AG04450 (cell line): Measurements from ENCODE around the gene AUTS2. TPM values are rescaled to one million over a fixed set of nuclear protein-coding genes. Genes with fewer than 3 reads are reported as not detected.

Source experiments
- CTCF ChIA-PET: fragments of 300-600, 350-600 bp; formaldehyde crosslinking; extraction: SDS; loops from one replicate; lab custom pipeline; 2022; ENCODE audit warnings: antibody characterized with exemption, inconsistent platforms; lab: Charles Lee
- POLR2A ChIA-PET: fragments of 350-600 bp; formaldehyde crosslinking; extraction: SDS; loops from one replicate; lab custom pipeline; 2021; ENCODE audit warnings: antibody characterized with exemption, inconsistent platforms; lab: Yijun Ruan, JAX
- DNase-seq: peaks from one replicate; pipeline ENCODE4 v3.0.0-alpha.2; 2011; ENCODE audit warnings: low read depth, low spot score
- H3K27ac ChIP-seq: one replicate; pipeline ENCODE4 v1.5.1; 2012; ENCODE audit warnings: low read depth, low read length, control low read depth
- H3K27me3 ChIP-seq: one replicate; pipeline ENCODE4 v1.6.0; 2012; ENCODE audit warnings: low read length; ENCODE audit not compliant: control insufficient read depth, insufficient read depth
- H3K4me3 ChIP-seq: 2 replicates; pipeline ENCODE4 v1.5.1; 2011; ENCODE audit warnings: mild to moderate bottlenecking, low read depth, low read length, control low read depth
- H3K9me3 ChIP-seq: 2 replicates; pipeline ENCODE4 v1.5.1; 2012; ENCODE audit warnings: low read length; ENCODE audit not compliant: control insufficient read depth, insufficient read depth
- polyA plus RNA-seq: library from polyadenylated mRNA; depleted of rRNA; stranded (reverse); fragments of >200 nt; gene quantifications from 2 replicates; pipeline ENCODE4 v1.2.3, GENCODE V29; 2011
- TF ChIP-seq, protein P1 (sequence below): IDR thresholded peaks from 2 replicates; pipeline ENCODE4 v1.5.1; 2011; ENCODE audit warnings: low read depth, low read length, control low read depth, inconsistent platforms

Gene AUTS2
- polyA plus RNA-seq, 1 experiment = 1.5 TPM

DNA sequence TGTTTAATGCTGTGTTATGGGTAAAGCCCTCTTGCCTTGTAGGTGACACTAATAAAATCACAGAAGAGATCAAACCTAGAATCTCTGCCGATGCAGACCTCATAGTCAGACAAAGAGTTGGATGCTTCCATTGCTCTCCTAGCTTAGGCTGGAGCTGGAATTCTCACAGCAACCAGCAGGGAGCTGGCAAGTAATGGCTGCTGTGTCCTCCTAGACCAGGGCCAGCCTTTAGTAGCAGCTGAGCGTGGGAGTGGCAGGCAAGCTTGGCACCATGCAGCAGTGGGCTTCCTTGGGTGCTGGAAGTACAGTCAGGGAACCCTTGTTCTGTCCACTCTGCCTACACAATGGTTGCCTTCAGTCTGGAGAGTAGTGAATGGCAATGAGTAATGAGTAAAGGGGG, 935.3 kb downstream of the AUTS2 start:
- CTCF ChIA-PET = interaction anchor here (0.6 kb wide), 1 partner anchor 295 kb away, joined by 3 read pairs; no protein-coding TSS in a partner anchor
- no peak for DNase-seq
- H3K27ac ChIP-seq = no peak overlapping the region
- POLR2A ChIA-PET = no interaction called here
- TF ChIP-seq, protein P1, sequence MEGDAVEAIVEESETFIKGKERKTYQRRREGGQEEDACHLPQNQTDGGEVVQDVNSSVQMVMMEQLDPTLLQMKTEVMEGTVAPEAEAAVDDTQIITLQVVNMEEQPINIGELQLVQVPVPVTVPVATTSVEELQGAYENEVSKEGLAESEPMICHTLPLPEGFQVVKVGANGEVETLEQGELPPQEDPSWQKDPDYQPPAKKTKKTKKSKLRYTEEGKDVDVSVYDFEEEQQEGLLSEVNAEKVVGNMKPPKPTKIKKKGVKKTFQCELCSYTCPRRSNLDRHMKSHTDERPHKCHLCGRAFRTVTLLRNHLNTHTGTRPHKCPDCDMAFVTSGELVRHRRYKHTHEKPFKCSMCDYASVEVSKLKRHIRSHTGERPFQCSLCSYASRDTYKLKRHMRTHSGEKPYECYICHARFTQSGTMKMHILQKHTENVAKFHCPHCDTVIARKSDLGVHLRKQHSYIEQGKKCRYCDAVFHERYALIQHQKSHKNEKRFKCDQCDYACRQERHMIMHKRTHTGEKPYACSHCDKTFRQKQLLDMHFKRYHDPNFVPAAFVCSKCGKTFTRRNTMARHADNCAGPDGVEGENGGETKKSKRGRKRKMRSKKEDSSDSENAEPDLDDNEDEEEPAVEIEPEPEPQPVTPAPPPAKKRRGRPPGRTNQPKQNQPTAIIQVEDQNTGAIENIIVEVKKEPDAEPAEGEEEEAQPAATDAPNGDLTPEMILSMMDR = no peak
- no peak overlapping the region for H3K4me3 ChIP-seq
- H3K27me3 ChIP-seq = peaks cover 2% of the 10 kb centered on the region
- no peaks in the 10 kb centered on the region for H3K9me3 ChIP-seq

DNA sequence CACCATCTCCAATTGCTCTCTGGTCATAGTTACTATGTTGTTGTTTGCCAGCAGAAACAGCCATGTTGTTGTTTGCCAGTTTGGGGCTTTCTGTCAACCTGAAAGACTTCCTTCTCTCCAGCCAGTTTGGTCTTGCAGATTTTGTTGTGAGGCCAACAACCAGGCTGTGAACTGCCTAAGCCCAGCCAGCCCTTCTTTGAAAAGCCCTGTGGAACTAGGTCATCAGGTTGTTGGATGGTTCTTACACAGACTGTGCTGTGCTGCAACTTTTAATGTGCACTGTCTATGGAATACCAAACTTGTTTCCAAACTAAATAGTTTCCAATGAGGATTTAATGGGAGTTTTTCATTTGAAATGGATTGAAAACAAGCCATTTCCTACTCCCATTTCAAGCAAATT, 940.9 kb downstream of the AUTS2 start:
- Histone ChIP-seq H3K9me3 (no peaks in the 10 kb centered on the region), H3K27me3 (peaks cover 2% of the 10 kb centered on the region), H3K4me3 (no peak overlapping the region), H3K27ac (no peak overlapping the region)
- TF ChIP-seq, protein P1 = no peak
- POLR2A ChIA-PET = no interaction called here
- CTCF ChIA-PET = no interaction called here
- DNase-seq = no peak

DNA sequence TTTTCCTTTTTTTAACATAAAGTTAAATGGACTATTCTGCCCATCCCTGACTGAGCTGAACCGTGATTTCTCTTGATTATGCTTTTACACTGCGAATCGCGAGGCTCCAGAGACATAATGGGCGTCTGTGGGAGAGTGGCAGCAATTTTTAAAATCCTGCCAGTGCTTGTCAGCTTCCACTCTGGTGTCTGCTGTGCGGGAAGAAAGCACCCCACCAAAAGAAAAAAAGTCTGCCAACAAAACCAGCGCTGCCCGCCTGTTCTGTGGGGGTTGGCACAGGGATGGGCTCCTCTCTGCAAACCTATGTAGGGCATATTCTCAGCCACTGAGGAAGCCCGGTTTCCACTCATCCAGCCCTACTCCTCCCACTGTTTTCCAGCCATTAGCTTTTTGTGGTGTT, 941.3 kb downstream of the AUTS2 start:
- peaks cover 2% of the 10 kb centered on the region for H3K27me3 ChIP-seq
- POLR2A ChIA-PET = no interaction called here
- H3K4me3 ChIP-seq = no peak overlapping the region
- no peak for DNase-seq
- CTCF ChIA-PET = no interaction called here
- no peak overlapping the region for H3K27ac ChIP-seq
- TF ChIP-seq, protein P1 = no peak
- no peaks in the 10 kb centered on the region for H3K9me3 ChIP-seq

DNA sequence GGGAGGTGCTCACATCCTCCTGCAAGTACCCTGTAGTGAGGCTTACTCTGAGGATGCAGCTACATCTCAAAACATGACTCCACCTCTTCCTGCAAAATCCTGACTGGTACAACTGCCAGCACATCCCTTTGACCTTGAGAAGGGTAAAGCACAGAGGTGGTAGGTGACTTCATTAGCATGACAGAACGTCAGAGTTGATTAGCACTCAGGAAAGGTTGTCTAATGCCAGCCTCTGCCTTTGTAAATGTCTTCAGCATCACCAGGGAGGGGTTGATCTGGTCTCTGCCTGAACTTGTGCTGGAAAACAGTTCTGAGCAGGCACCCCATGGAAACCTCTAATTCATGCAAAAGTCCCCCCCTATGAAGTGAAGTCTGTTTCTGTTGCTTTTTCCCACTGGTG, 942.4 kb downstream of the AUTS2 start:
- H3K27ac ChIP-seq = no peak overlapping the region
- CTCF ChIA-PET = no interaction called here
- H3K4me3 ChIP-seq = no peak overlapping the region
- H3K27me3 ChIP-seq = peaks cover 2% of the 10 kb centered on the region
- no peaks in the 10 kb centered on the region for H3K9me3 ChIP-seq
- no peak for DNase-seq
- POLR2A ChIA-PET = no interaction called here
- TF ChIP-seq, protein P1 = no peak

DNA sequence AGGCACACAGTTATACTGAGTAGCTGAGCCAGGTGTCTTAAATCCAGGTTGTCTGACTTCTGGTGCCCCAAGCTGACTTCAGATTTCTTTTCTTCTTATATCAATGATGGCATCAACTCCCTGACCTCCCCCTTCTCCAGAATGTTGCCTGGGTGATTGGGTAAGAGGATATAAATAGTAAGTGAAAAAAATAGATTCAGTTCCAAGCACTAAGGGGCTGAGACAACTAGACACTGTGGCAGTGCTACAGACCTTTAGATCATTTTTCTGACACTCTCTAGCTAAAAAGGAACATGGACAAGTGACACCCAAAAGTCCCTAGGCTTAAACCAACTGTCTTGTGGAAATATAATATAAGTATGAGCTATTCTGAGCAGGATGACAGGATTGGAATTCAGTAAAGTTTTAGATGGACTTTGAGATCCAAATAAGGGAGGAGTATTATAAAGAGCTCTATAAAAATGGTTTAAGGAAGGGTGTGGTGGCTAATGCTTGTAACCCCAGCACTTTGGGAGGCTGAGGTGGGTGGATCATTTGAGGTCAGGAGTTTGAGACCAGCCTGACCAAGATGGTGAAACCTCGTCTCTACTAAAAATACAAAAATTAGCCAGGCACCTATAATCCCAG, 944.6 kb downstream of the AUTS2 start:
- Histone ChIP-seq H3K4me3 (no peak overlapping the region), H3K9me3 (no peaks in the 10 kb centered on the region), H3K27ac (no peak overlapping the region), H3K27me3 (peaks cover 2% of the 10 kb centered on the region)
- ChIA-PET POLR2A (no interaction called here), CTCF (no interaction called here)
- TF ChIP-seq, protein P1 = no peak
- DNase-seq = no peak
